Keratinocyte (primary cell): ENCODE data around the gene OVCH1. TPM values are rescaled to one million over a fixed set of nuclear protein-coding genes. Genes with fewer than 3 reads are reported as not detected.

Experiments used
- DNase-seq: peaks from one replicate; pipeline ENCODE4 v3.0.0-alpha.2; 2011; ENCODE audit warnings: low read depth, missing footprints, low spot score
- FAIRE-seq: peaks from 2 replicates; lab custom pipeline; 2011; peaks lifted over from hg19 to GRCh38; lab: Jason Lieb, UNC
- H2AFZ ChIP-seq: 2 replicates; pipeline ENCODE4 v1.6.0; 2012; ENCODE audit warnings: low read length, control low read depth, inconsistent platforms; ENCODE audit not compliant: control insufficient read depth
- H3K27ac ChIP-seq: 2 replicates; pipeline ENCODE4 v1.5.1; 2011; ENCODE audit warnings: low read length; ENCODE audit not compliant: control insufficient read depth, insufficient read depth
- H3K27me3 ChIP-seq: 3 replicates; pipeline ENCODE4 v1.6.0; 2011; ENCODE audit warnings: low read length; ENCODE audit not compliant: control insufficient read depth, insufficient read depth; ENCODE audit errors: extremely low read depth
- H3K36me3 ChIP-seq, 2 experiments: 2 replicates in 1 of 2; 3 replicates in 1 of 2; pipeline ENCODE4 v1.5.1; 2011; ENCODE audit warnings: low read length in 2 of 2, mild to moderate bottlenecking in 1 of 2; ENCODE audit not compliant: control insufficient read depth in 2 of 2, insufficient read depth in 2 of 2; ENCODE audit errors: extremely low read depth in 1 of 2
- H3K4me1 ChIP-seq: 3 replicates; pipeline ENCODE4 v1.5.1; 2011; ENCODE audit warnings: low read length; ENCODE audit not compliant: control insufficient read depth, insufficient read depth; ENCODE audit errors: extremely low read depth
- H3K4me2 ChIP-seq: 3 replicates; pipeline ENCODE4 v1.6.0; 2011; ENCODE audit warnings: low read depth, low read length; ENCODE audit not compliant: control insufficient read depth, insufficient read depth; ENCODE audit errors: extremely low read depth
- H3K4me3 ChIP-seq, 3 experiments: fragments of 200-600 bp in 1 of 3; sonication (generic) in 1 of 3; 2 replicates in 2 of 3; 3 replicates in 1 of 3; pipeline ENCODE4 v1.5.1; 2011 to 2016; ENCODE audit warnings: low read length in 3 of 3, mild to moderate bottlenecking in 3 of 3, control low read depth in 2 of 3, inconsistent platforms in 1 of 3, low read depth in 1 of 3, mixed read lengths in 1 of 3, mixed run types in 1 of 3, moderate library complexity in 1 of 3; ENCODE audit not compliant: control insufficient read depth in 2 of 3, insufficient read depth in 2 of 3; ENCODE audit errors: extremely low read depth in 1 of 3
- H3K79me2 ChIP-seq: 2 replicates; pipeline ENCODE4 v1.6.0; 2012; ENCODE audit warnings: low read length; ENCODE audit not compliant: control insufficient read depth, insufficient read depth
- H3K9ac ChIP-seq: 3 replicates; pipeline ENCODE4 v1.6.0; 2011; ENCODE audit warnings: low read length; ENCODE audit not compliant: control insufficient read depth, insufficient read depth; ENCODE audit errors: extremely low read depth
- H3K9me1 ChIP-seq: 3 replicates; pipeline ENCODE4 v1.6.0; 2011; ENCODE audit warnings: low read length; ENCODE audit not compliant: control insufficient read depth, insufficient read depth; ENCODE audit errors: extremely low read depth
- H3K9me3 ChIP-seq: 2 replicates; pipeline ENCODE4 v1.5.1; 2012; ENCODE audit warnings: low read depth, low read length; ENCODE audit not compliant: control insufficient read depth
- H4K20me1 ChIP-seq: 3 replicates; pipeline ENCODE4 v1.6.0; 2011; ENCODE audit warnings: low read length; ENCODE audit not compliant: control insufficient read depth, insufficient read depth; ENCODE audit errors: extremely low read depth
- EZH2 ChIP-seq: IDR thresholded peaks from one replicate; pipeline ENCODE4 v1.6.1; 2012; ENCODE audit warnings: inconsistent platforms, mild to moderate bottlenecking, low read length, moderate library complexity
- dilution Hi-C: fragments of 300-500 bp; cut with MboI; formaldehyde crosslinking; loops from one replicate; pipeline ENCODE4 v1.7.0; 2020; ENCODE audit warnings: low sequenced_read_pairs; ENCODE audit not compliant: extremely low pct_ligation_motif_present
- polyA plus RNA-seq, 5 experiments: library from polyadenylated mRNA; depleted of rRNA in 3 of 5; stranded (reverse) in 3 of 5; stranded (forward) in 1 of 5; unstranded in 1 of 5; fragments of >200 nt; gene quantifications; 1 replicate in 1 of 5; 2 replicates in 3 of 5; 3 replicates in 1 of 5; pipeline versions ENCODE4 v1.2.1 to v1.2.3, GENCODE V29; 2011 to 2012; ENCODE audit warnings: missing spikeins in 2 of 5, low read depth in 1 of 5, low replicate concordance in 1 of 5
- TF ChIP-seq, protein P1 (sequence below), 3 experiments: IDR thresholded peaks in 1 of 3; conservative IDR thresholded peaks in 1 of 3; optimal IDR thresholded peaks in 1 of 3; 2 replicates in 2 of 3; 3 replicates in 1 of 3; pipeline versions ENCODE3 to v1.5.1; 2011; ENCODE audit warnings: low read length in 3 of 3, mild to moderate bottlenecking in 3 of 3, moderate library complexity in 2 of 3, control low read depth in 1 of 3, inconsistent platforms in 1 of 3; ENCODE audit not compliant: insufficient read depth in 2 of 3; ENCODE audit errors: extremely low read depth in 1 of 3

Gene OVCH1
- polyA plus RNA-seq, 1 donor (not counting 4 experiments of a cell fraction or from before 2014, with no cell fraction given): 0.04 TPM

DNA sequence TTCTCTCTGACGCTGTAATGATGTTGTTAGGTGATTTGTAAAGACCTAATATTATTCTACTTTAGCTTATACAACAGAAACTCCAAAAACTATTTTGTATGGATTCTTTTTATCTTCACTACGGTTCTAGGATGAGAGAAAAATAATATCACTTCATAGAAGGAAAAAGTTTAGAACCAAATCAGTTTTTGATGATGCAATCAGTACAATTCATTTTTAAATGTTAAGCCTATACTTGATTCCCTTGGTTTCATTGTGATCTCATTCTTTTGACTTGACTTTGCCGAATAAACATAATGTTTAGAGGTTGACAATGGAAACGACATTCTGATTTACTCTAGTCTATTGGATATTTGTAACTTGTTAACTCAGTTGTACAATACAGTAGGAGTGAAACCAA lies 91.9 kb downstream of the OVCH1 start:
- no peak overlapping the region for H3K4me2 ChIP-seq
- H3K27me3 ChIP-seq: no peaks in the 10 kb centered on the region
- H3K9ac ChIP-seq: no peak overlapping the region
- no peaks in the 10 kb centered on the region for H3K36me3 ChIP-seq
- TF ChIP-seq, protein P1, sequence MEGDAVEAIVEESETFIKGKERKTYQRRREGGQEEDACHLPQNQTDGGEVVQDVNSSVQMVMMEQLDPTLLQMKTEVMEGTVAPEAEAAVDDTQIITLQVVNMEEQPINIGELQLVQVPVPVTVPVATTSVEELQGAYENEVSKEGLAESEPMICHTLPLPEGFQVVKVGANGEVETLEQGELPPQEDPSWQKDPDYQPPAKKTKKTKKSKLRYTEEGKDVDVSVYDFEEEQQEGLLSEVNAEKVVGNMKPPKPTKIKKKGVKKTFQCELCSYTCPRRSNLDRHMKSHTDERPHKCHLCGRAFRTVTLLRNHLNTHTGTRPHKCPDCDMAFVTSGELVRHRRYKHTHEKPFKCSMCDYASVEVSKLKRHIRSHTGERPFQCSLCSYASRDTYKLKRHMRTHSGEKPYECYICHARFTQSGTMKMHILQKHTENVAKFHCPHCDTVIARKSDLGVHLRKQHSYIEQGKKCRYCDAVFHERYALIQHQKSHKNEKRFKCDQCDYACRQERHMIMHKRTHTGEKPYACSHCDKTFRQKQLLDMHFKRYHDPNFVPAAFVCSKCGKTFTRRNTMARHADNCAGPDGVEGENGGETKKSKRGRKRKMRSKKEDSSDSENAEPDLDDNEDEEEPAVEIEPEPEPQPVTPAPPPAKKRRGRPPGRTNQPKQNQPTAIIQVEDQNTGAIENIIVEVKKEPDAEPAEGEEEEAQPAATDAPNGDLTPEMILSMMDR (optimal IDR thresholded peaks at IDR 0.05 in 1 of 3, IDR thresholded peaks at IDR 0.05 in 1 of 3, conservative IDR thresholded peaks at IDR 0.05 in 1 of 3; ENCODE audit: extremely low read depth in 1 of 3, insufficient read depth in 2 of 3, low read length in 3 of 3): no peak
- no peak for TF ChIP-seq EZH2
- H3K9me3 ChIP-seq: no peaks in the 10 kb centered on the region
- H3K79me2 ChIP-seq: no peaks in the 10 kb centered on the region
- DNase-seq: no peak
- no peak overlapping the region for H2AFZ ChIP-seq
- no peak overlapping the region for H3K27ac ChIP-seq
- no peaks in the 10 kb centered on the region for H3K9me1 ChIP-seq
- no peaks in the 10 kb centered on the region for H3K4me1 ChIP-seq
- dilution Hi-C loops: no loop called here
- no peaks in the 10 kb centered on the region for H4K20me1 ChIP-seq
- no peak for FAIRE-seq
- no peak overlapping the region for H3K4me3 ChIP-seq

DNA sequence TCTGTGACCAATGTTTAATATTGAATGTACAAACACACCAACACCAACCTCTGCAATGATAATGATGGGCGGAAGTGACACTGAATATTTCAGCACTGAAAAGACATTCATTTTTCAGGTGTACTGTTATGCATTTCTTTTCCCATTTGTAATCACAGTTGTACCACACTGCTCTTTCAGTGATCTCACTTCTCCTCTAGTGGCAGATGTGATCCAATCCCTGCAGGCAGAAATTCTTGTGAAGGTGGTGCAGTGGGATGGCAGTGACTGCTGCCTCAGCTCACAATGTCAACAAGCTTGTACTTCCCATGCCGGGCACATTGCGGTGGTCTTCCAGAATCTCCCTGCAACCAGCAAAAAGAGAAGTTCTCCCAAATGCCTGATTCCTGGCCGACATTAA lies 93.5 kb downstream of the OVCH1 start:
- Histone ChIP-seq H3K4me2 (no peak overlapping the region), H2AFZ (no peak overlapping the region), H3K9ac (no peak overlapping the region), H3K27ac (no peak overlapping the region), H3K27me3 (no peaks in the 10 kb centered on the region), H3K9me1 (no peaks in the 10 kb centered on the region), H3K4me3 (no peak overlapping the region), H4K20me1 (no peaks in the 10 kb centered on the region), H3K36me3 (no peaks in the 10 kb centered on the region), H3K79me2 (no peaks in the 10 kb centered on the region), H3K9me3 (no peaks in the 10 kb centered on the region), H3K4me1 (no peaks in the 10 kb centered on the region)
- no peak for DNase-seq
- TF ChIP-seq EZH2: no peak
- TF ChIP-seq, protein P1 (optimal IDR thresholded peaks at IDR 0.05 in 1 of 3, IDR thresholded peaks at IDR 0.05 in 1 of 3, conservative IDR thresholded peaks at IDR 0.05 in 1 of 3; ENCODE audit: extremely low read depth in 1 of 3, insufficient read depth in 2 of 3, low read length in 3 of 3): no peak
- dilution Hi-C loops: no loop called here
- no peak for FAIRE-seq
